ENCODE results near the gene CCDC102A. TPM values are rescaled to one million over a fixed set of nuclear protein-coding genes. Genes with fewer than 3 reads are reported as not detected.

The CCDC102A gene
- total RNA-seq, 1 donor from 2014 or later = 13.7 TPM

- Histone ChIP-seq H3K36me3 (no peaks in the 10 kb centered on the region), H3K4me1 (peaks cover 12 to 39% of the 10 kb centered on the region in 2 donors), H3K27me3 (no peaks in the 10 kb centered on the region), H3K27ac (peak overlapping the region; percentile 91 to 94), H3K9me3 (no peaks in the 10 kb centered on the region), H3K4me3 (peak overlapping the region; percentile 84 to 93)
- no peak for TF ChIP-seq CTCF (IDR thresholded peaks at IDR 0.05)
- DNase-seq (ENCODE audit: low spot score in 2 of 2) = no peak
- intact Hi-C loops (cut with DNase I) = no loop called here
These were observed 51.1 kb downstream of the CCDC102A start for GRCh38 chr16:57485091-57485915.

- Histone ChIP-seq H3K27ac (peak overlapping the region; percentile 91 to 94), H3K27me3 (no peaks in the 10 kb centered on the region), H3K4me3 (peak overlapping the region in 1 of 2 donors; percentile 93), H3K4me1 (peaks cover 16 to 45% of the 10 kb centered on the region in 2 donors), H3K9me3 (no peaks in the 10 kb centered on the region), H3K36me3 (no peaks in the 10 kb centered on the region)
- DNase-seq (ENCODE audit: low spot score in 2 of 2) = no peak
- TF ChIP-seq CTCF (IDR thresholded peaks at IDR 0.05) = no peak
- intact Hi-C loops (cut with DNase I) = no loop called here
These were observed 51.8 kb downstream of the CCDC102A start for GRCh38 chr16:57484515-57485005.

- peaks cover 16 to 48% of the 10 kb centered on the region in 2 donors for H3K4me1 ChIP-seq
- no peak for DNase-seq (ENCODE audit: low spot score in 2 of 2)
- H3K4me3 ChIP-seq = no peak overlapping the region
- no peak for TF ChIP-seq CTCF (IDR thresholded peaks at IDR 0.05)
- H3K27ac ChIP-seq = peak overlapping the region; percentile 91 to 94
- intact Hi-C loops (cut with DNase I) = no loop called here
- no peaks in the 10 kb centered on the region for H3K9me3 ChIP-seq
- H3K36me3 ChIP-seq = no peaks in the 10 kb centered on the region
- no peaks in the 10 kb centered on the region for H3K27me3 ChIP-seq
These were observed 52.5 kb downstream of the CCDC102A start for GRCh38 chr16:57483725-57484514.

- DNase-seq (ENCODE audit: low spot score in 2 of 2) = no peak
- H3K4me1 ChIP-seq = peaks cover 16 to 55% of the 10 kb centered on the region in 2 donors
- intact Hi-C loops (cut with DNase I) = no loop called here
These were observed 53.4 kb downstream of the CCDC102A start for GRCh38 chr16:57482845-57483545.

More at GRCh38 chr16:57482845-57483545, 53.4 kb downstream of the CCDC102A start:
- Histone ChIP-seq H3K27me3 (no peaks in the 10 kb centered on the region), H3K36me3 (no peaks in the 10 kb centered on the region), H3K27ac (peak overlapping the region in 1 of 2 donors; percentile 94), H3K4me3 (no peak overlapping the region), H3K9me3 (no peaks in the 10 kb centered on the region)
- no peak for TF ChIP-seq CTCF (IDR thresholded peaks at IDR 0.05)
